MM.1S (cell line): ENCODE results near the gene LEF1.

Experiments
- CTCF ChIP-seq: fragments of 300-600 bp; sonication (generic); IDR thresholded peaks from 2 replicates; pipeline ENCODE4 v1.5.1; 2016; ENCODE audit warnings: antibody characterized with exemption, low read length, mixed read lengths
- EZH2 ChIP-seq: fragments of 300-600 bp; sonication (generic); optimal IDR thresholded peaks from 2 replicates; pipeline ENCODE3; 2017; ENCODE audit warnings: low read depth, mild to moderate bottlenecking, antibody characterized with exemption, low read length, mixed read lengths

DNA sequence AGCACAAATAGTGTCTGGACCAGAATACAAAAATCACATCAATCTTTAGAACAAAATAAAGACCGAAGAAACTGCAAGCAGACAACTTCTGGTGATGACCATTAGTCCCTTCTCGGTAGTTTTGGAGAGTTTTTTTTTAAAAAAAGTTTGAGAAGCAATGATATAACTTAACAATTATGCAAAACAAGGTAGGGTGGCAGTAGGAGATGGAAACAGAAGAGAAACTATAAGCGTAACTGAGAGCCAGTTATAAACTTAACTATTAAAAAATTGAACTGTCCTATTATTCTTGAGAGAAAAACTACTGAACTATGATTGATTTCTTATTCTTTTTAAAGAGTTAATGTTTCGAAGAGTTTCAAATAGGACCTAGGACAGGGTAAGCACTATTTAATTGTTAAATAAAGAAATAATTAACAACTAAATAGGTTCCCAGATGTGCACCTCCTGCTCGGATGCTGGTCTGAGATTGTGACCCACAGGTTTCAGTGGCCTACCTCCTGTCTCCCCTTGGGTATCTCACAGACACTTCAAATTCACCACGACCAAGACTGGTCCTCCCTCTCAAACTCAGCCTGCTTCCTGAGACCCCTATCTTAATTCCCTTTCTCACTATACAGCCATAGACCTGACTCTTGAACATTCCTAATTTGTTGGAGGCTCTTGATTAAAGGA, 81.3 kb downstream of the LEF1 start:
- TF ChIP-seq CTCF, result no peak
- no peak for TF ChIP-seq EZH2
